Measurements from ENCODE around the gene SPANXN2. TPM values are rescaled to one million over a fixed set of nuclear protein-coding genes. Genes with fewer than 3 reads are reported as not detected.
"Not testable (repeated sequence)": the region's sequence is repeated elsewhere in the genome, so short reads cannot be mapped to it uniquely, and the experiment has no call there.

The SPANXN2 gene, protein sequence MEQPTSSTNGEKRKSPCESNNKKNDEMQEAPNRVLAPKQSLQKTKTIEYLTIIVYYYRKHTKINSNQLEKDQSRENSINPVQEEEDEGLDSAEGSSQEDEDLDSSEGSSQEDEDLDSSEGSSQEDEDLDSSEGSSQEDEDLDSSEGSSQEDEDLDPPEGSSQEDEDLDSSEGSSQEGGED
- total RNA-seq: not detected

DNA sequence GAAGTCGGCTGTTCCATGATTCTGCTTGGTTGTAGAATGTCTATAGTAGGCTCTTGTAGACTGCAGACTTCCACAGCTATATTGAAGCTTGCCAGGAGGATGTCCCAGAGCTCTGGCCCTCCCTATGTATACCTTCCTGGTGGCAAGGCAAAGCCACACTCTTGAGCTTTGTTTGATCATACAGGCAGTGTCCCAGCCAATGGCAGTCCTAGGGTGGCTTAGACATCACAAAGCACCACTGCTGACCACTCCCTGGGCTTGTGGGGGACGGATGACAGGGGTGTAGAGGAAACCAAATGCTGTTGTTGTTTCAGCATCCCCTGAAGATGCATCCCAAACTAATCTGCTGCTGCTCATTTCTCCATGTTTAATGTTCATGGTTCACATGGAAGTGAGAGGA lies at the start of gene SPANXN2:
Gene SPANXN2 (minus strand): TSS at position 101 of the 400 bp plus-strand sequence. CDS start 84 bp downstream, at position 17.
- not testable (repeated sequence) for H3K36me3 ChIP-seq (ENCODE audit: control insufficient read depth in 3 of 3, insufficient read depth in 3 of 3, low read length in 3 of 3); H3K27me3 ChIP-seq (ENCODE audit: control insufficient read depth in 3 of 3, insufficient read depth in 3 of 3, low read length in 3 of 3); H3K4me1 ChIP-seq (ENCODE audit: control insufficient read depth in 3 of 3, insufficient read depth in 3 of 3, low read length in 3 of 3); H3K9me3 ChIP-seq (ENCODE audit: control insufficient read depth in 3 of 3, low read length in 3 of 3); H3K9ac ChIP-seq (ENCODE audit: low read depth in 1 of 3, low read length in 3 of 3); H3K4me3 ChIP-seq (ENCODE audit: low read length in 3 of 3); H3K27ac ChIP-seq (ENCODE audit: low read depth, low read length)

DNA sequence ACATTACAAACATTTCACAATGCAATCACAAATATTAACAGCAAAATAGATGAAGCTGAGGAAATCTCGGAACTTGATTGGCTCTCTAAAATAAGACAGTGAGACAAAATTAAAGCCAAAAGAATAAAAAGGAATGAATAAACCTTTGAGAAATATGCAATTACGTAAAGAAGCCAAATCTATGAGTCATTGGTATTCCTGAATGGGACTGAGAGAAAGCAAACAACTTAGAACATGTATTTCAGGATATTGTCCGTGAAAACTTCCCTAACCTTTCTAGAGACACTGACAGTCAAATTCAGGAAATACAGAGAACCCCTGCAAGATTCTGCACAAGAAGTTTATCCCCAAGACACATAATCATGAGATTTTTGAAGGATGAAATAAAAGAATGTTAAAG lies 48.4 kb upstream of the SPANXN2 start:
- H3K4me1 ChIP-seq (ENCODE audit: control insufficient read depth in 3 of 3, insufficient read depth in 3 of 3, low read length in 3 of 3): no peaks in the 10 kb centered on the region
- no peaks in the 10 kb centered on the region for H3K36me3 ChIP-seq (ENCODE audit: control insufficient read depth in 3 of 3, insufficient read depth in 3 of 3, low read length in 3 of 3)
- no peak overlapping the region for H3K9ac ChIP-seq (ENCODE audit: low read depth in 1 of 3, low read length in 3 of 3)
- no peak overlapping the region for H3K4me3 ChIP-seq (ENCODE audit: low read length in 3 of 3)
- no peak overlapping the region for H3K27ac ChIP-seq (ENCODE audit: low read depth, low read length)
- no peaks in the 10 kb centered on the region for H3K27me3 ChIP-seq (ENCODE audit: control insufficient read depth in 3 of 3, insufficient read depth in 3 of 3, low read length in 3 of 3)
- no peaks in the 10 kb centered on the region for H3K9me3 ChIP-seq (ENCODE audit: control insufficient read depth in 3 of 3, low read length in 3 of 3)

DNA sequence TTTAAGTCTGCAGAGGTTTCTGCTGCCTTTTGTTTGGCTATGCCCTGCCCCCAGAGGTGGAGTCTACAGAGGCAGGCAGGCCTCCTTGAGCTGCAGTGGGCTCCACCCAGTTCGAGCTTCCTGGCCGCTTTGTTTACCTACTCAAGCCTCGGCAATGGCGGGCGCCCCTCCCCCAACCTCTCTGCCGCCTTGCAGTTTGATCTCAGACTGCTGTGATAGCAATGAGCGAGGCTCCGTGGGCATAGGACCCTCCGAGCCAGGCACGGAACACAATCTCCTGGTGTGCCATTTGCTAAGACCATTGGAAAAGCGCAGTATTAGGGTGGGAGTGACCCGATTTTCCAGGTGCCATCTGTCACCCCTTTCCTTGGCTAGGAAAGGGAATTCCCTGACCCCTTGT lies 47.2 kb upstream of the SPANXN2 start:
- not testable (repeated sequence) for H3K4me1 ChIP-seq (ENCODE audit: control insufficient read depth in 3 of 3, insufficient read depth in 3 of 3, low read length in 3 of 3); H3K27ac ChIP-seq (ENCODE audit: low read depth, low read length); H3K27me3 ChIP-seq (ENCODE audit: control insufficient read depth in 3 of 3, insufficient read depth in 3 of 3, low read length in 3 of 3); H3K4me3 ChIP-seq (ENCODE audit: low read length in 3 of 3); H3K36me3 ChIP-seq (ENCODE audit: control insufficient read depth in 3 of 3, insufficient read depth in 3 of 3, low read length in 3 of 3); H3K9me3 ChIP-seq (ENCODE audit: control insufficient read depth in 3 of 3, low read length in 3 of 3); H3K9ac ChIP-seq (ENCODE audit: low read depth in 1 of 3, low read length in 3 of 3)

GRCh38 chrX:143757887-143758286 lies 37.3 kb upstream of the SPANXN2 start:
- Histone ChIP-seq H3K9me3 (ENCODE audit: control insufficient read depth in 3 of 3, low read length in 3 of 3) (peaks cover 0 to 4% (median 0%) of the 10 kb centered on the region in 3 donors), H3K4me3 (ENCODE audit: low read length in 3 of 3) (no peak overlapping the region), H3K9ac (ENCODE audit: low read depth in 1 of 3, low read length in 3 of 3) (no peak overlapping the region)

GRCh38 chrX:143757375-143757774 lies 36.8 kb upstream of the SPANXN2 start:
- H3K9ac ChIP-seq (ENCODE audit: low read depth in 1 of 3, low read length in 3 of 3): no peak overlapping the region
- no peak overlapping the region for H3K27ac ChIP-seq (ENCODE audit: low read depth, low read length)
- no peak overlapping the region for H3K4me3 ChIP-seq (ENCODE audit: low read length in 3 of 3)
- no peaks in the 10 kb centered on the region for H3K27me3 ChIP-seq (ENCODE audit: control insufficient read depth in 3 of 3, insufficient read depth in 3 of 3, low read length in 3 of 3)
- H3K36me3 ChIP-seq (ENCODE audit: control insufficient read depth in 3 of 3, insufficient read depth in 3 of 3, low read length in 3 of 3): no peaks in the 10 kb centered on the region
- H3K4me1 ChIP-seq (ENCODE audit: control insufficient read depth in 3 of 3, insufficient read depth in 3 of 3, low read length in 3 of 3): no peaks in the 10 kb centered on the region
- peaks cover 0 to 4% (median 0%) of the 10 kb centered on the region in 3 donors for H3K9me3 ChIP-seq (ENCODE audit: control insufficient read depth in 3 of 3, low read length in 3 of 3)

More at GRCh38 chrX:143757887-143758286, 37.3 kb upstream of the SPANXN2 start:
- Histone ChIP-seq H3K27ac (ENCODE audit: low read depth, low read length) (no peak overlapping the region), H3K36me3 (ENCODE audit: control insufficient read depth in 3 of 3, insufficient read depth in 3 of 3, low read length in 3 of 3) (no peaks in the 10 kb centered on the region), H3K4me1 (ENCODE audit: control insufficient read depth in 3 of 3, insufficient read depth in 3 of 3, low read length in 3 of 3) (no peaks in the 10 kb centered on the region), H3K27me3 (ENCODE audit: control insufficient read depth in 3 of 3, insufficient read depth in 3 of 3, low read length in 3 of 3) (no peaks in the 10 kb centered on the region)

DNA sequence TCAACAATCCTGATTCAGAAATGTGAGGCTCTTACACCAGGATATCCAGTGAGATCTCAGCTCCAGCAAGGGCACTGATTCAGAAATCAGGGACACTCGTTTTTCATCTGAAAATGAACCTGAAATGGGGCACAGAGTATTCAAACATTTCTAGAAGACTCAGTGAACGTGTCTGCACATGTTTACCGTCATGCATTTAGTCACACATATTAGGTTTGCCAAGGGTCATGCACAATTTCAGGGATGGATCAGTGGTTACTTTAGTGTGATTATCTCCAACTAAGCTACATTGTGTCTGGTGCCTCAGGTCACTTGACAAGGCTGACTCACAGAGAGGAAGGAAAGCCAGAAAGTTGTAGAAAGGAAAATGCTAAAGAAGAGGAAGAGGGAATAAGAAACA lies 33.6 kb upstream of the SPANXN2 start:
- Histone ChIP-seq H3K36me3 (ENCODE audit: control insufficient read depth in 3 of 3, insufficient read depth in 3 of 3, low read length in 3 of 3) (no peaks in the 10 kb centered on the region), H3K4me3 (ENCODE audit: low read length in 3 of 3) (no peak overlapping the region), H3K9ac (ENCODE audit: low read depth in 1 of 3, low read length in 3 of 3) (no peak overlapping the region), H3K9me3 (ENCODE audit: control insufficient read depth in 3 of 3, low read length in 3 of 3) (peaks cover 0 to 4% (median 0%) of the 10 kb centered on the region in 3 donors), H3K4me1 (ENCODE audit: control insufficient read depth in 3 of 3, insufficient read depth in 3 of 3, low read length in 3 of 3) (no peaks in the 10 kb centered on the region), H3K27ac (ENCODE audit: low read depth, low read length) (no peak overlapping the region), H3K27me3 (ENCODE audit: control insufficient read depth in 3 of 3, insufficient read depth in 3 of 3, low read length in 3 of 3) (no peaks in the 10 kb centered on the region)

GRCh38 chrX:143733866-143734265 lies 13.3 kb upstream of the SPANXN2 start:
- Histone ChIP-seq H3K9me3 (ENCODE audit: control insufficient read depth in 3 of 3, low read length in 3 of 3) (no peaks in the 10 kb centered on the region), H3K4me3 (ENCODE audit: low read length in 3 of 3) (no peak overlapping the region), H3K9ac (ENCODE audit: low read depth in 1 of 3, low read length in 3 of 3) (no peak overlapping the region), H3K4me1 (ENCODE audit: control insufficient read depth in 3 of 3, insufficient read depth in 3 of 3, low read length in 3 of 3) (no peaks in the 10 kb centered on the region), H3K27me3 (ENCODE audit: control insufficient read depth in 3 of 3, insufficient read depth in 3 of 3, low read length in 3 of 3) (no peaks in the 10 kb centered on the region), H3K36me3 (ENCODE audit: control insufficient read depth in 3 of 3, insufficient read depth in 3 of 3, low read length in 3 of 3) (no peaks in the 10 kb centered on the region), H3K27ac (ENCODE audit: low read depth, low read length) (no peak overlapping the region)

DNA sequence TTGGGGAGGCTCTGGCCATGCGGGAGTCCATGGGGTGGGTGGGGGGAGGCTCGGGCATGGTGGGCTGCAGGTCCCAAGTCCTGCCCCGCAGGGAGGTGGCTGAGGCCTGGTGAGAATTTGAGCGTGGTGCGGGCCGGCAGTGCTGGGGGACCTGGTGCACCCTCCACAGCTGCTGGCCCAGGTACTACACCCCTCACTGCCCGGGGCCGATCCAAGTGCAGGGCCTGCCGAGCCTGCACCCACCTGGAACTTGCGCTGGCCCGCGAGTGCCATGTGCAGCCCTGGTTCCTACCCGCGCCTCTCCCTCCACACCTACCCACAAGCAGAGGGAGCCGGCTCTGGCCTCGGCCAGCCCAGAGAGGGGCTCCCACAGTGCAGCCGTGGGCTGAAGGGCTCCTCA lies 5.7 kb upstream of the SPANXN2 start:
- H3K9me3 ChIP-seq (ENCODE audit: control insufficient read depth in 3 of 3, low read length in 3 of 3): no peaks in the 10 kb centered on the region
- no peaks in the 10 kb centered on the region for H3K27me3 ChIP-seq (ENCODE audit: control insufficient read depth in 3 of 3, insufficient read depth in 3 of 3, low read length in 3 of 3)
- H3K36me3 ChIP-seq (ENCODE audit: control insufficient read depth in 3 of 3, insufficient read depth in 3 of 3, low read length in 3 of 3): no peaks in the 10 kb centered on the region
- no peak overlapping the region for H3K4me3 ChIP-seq (ENCODE audit: low read length in 3 of 3)
- H3K27ac ChIP-seq (ENCODE audit: low read depth, low read length): no peak overlapping the region
- H3K9ac ChIP-seq (ENCODE audit: low read depth in 1 of 3, low read length in 3 of 3): no peak overlapping the region
- H3K4me1 ChIP-seq (ENCODE audit: control insufficient read depth in 3 of 3, insufficient read depth in 3 of 3, low read length in 3 of 3): no peaks in the 10 kb centered on the region

DNA sequence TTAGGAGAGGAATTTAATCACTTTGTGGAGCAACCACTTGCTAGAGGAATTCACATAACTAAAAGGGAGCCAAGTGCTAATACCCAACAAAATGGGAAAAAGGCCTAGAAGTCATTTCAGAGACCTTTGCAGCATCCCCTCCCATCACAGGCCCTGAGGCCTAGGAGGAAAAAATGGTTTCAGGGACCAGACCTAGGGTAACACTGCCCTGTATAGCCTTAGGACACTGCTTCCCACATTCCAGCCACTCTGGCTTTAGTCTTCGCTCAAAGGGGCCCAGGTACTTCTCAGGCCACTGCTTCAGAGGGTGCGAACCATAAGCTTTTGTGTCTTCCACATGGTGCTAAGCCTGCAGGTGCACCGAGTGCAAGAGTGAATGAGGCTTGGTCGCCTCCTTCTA lies 19.1 kb downstream of the SPANXN2 start:
- Histone ChIP-seq H3K4me3 (ENCODE audit: low read length in 3 of 3) (no peak overlapping the region), H3K9me3 (ENCODE audit: control insufficient read depth in 3 of 3, low read length in 3 of 3) (no peaks in the 10 kb centered on the region), H3K27me3 (ENCODE audit: control insufficient read depth in 3 of 3, insufficient read depth in 3 of 3, low read length in 3 of 3) (no peaks in the 10 kb centered on the region), H3K4me1 (ENCODE audit: control insufficient read depth in 3 of 3, insufficient read depth in 3 of 3, low read length in 3 of 3) (no peaks in the 10 kb centered on the region), H3K36me3 (ENCODE audit: control insufficient read depth in 3 of 3, insufficient read depth in 3 of 3, low read length in 3 of 3) (no peaks in the 10 kb centered on the region), H3K27ac (ENCODE audit: low read depth, low read length) (no peak overlapping the region), H3K9ac (ENCODE audit: low read depth in 1 of 3, low read length in 3 of 3) (no peak overlapping the region)

- Histone ChIP-seq H3K36me3 (ENCODE audit: control insufficient read depth in 3 of 3, insufficient read depth in 3 of 3, low read length in 3 of 3) (no peaks in the 10 kb centered on the region), H3K27me3 (ENCODE audit: control insufficient read depth in 3 of 3, insufficient read depth in 3 of 3, low read length in 3 of 3) (no peaks in the 10 kb centered on the region), H3K9me3 (ENCODE audit: control insufficient read depth in 3 of 3, low read length in 3 of 3) (no peaks in the 10 kb centered on the region), H3K4me3 (ENCODE audit: low read length in 3 of 3) (no peak overlapping the region), H3K4me1 (ENCODE audit: control insufficient read depth in 3 of 3, insufficient read depth in 3 of 3, low read length in 3 of 3) (no peaks in the 10 kb centered on the region), H3K9ac (ENCODE audit: low read depth in 1 of 3, low read length in 3 of 3) (no peak overlapping the region), H3K27ac (ENCODE audit: low read depth, low read length) (no peak overlapping the region)
Measured at GRCh38 chrX:143694885-143695284, 25.7 kb downstream of the SPANXN2 start.
